Prostate gland (tissue), 2 donors: ENCODE results near the gene TOPBP1.

Experiments used
- CTCF ChIP-seq, 4 experiments: fragments of 200-600 bp in 2 of 4; fragments of 450-650 bp in 2 of 4; sonication (generic) in 2 of 4; IDR thresholded peaks; 1 replicate in 3 of 4; 2 replicates in 1 of 4; pipeline ENCODE4 v1.5.1; 2016 to 2019; ENCODE audit warnings: antibody characterized with exemption in 4 of 4, mild to moderate bottlenecking in 2 of 4, moderate library complexity in 2 of 4
- POLR2A ChIP-seq: fragments of 450-650 bp; IDR thresholded peaks from one replicate; pipeline ENCODE4 v1.6.1; 2016; ENCODE audit warnings: antibody characterized with exemption, mild to moderate bottlenecking

- TF ChIP-seq CTCF (IDR thresholded peaks at IDR 0.05): peak in 3 of 4 experiments; percentile 47 to 61 (median 59)
- TF ChIP-seq POLR2A: no peak
Measured at GRCh38 chr3:133578548-133579191, 83.1 kb downstream of the TOPBP1 start.
